SK-N-SH (cell line): Measurements from ENCODE around the gene CTSZ. TPM values are rescaled to one million over a fixed set of nuclear protein-coding genes. Genes with fewer than 3 reads are reported as not detected.

Experiments
- CTCF ChIA-PET: fragments of 300-600, 350-600 bp; formaldehyde crosslinking; extraction: SDS; loops from one replicate; lab custom pipeline; 2021; lab: Yijun Ruan, JAX
- POLR2A ChIA-PET: fragments of 350-600 bp; sonication (Branson Sonifier 250); formaldehyde crosslinking; extraction: SDS; loops from one replicate; lab custom pipeline; 2020; ENCODE audit warnings: antibody characterized with exemption, inconsistent platforms; lab: Yijun Ruan, JAX
- DNase-seq: peaks from one replicate; pipeline ENCODE4 v3.0.0; 2012
- H2AFZ ChIP-seq: fragments of 200-600 bp; sonication (generic); 2 replicates; pipeline ENCODE4 v1.8.1; 2016; ENCODE audit warnings: antibody characterized with exemption, mild to moderate bottlenecking, low read depth
- H3F3A ChIP-seq: fragments of 200-600 bp; sonication (generic); replicated peaks from 2 replicates; pipeline ENCODE3; 2016; ENCODE audit warnings: antibody characterized with exemption, mild to moderate bottlenecking; ENCODE audit not compliant: insufficient read depth
- H3K27ac ChIP-seq, 2 experiments: fragments of 200-500 bp in 1 of 2; fragments of 200-600 bp in 1 of 2; sonication (Bioruptor generic) in 1 of 2; sonication (generic), shearing (Covaris generic) in 1 of 2; 2 replicates each; pipeline versions ENCODE4 v1.5.1 to v1.6.1; 2014 to 2016; ENCODE audit warnings: low read depth in 2 of 2, inconsistent platforms in 1 of 2, low read length in 1 of 2, mild to moderate bottlenecking in 1 of 2, mixed read lengths in 1 of 2
- H3K27me3 ChIP-seq: fragments of 200-600 bp; sonication (generic), shearing (Covaris generic); 2 replicates; pipeline ENCODE4 v1.6.1; 2016; ENCODE audit warnings: mixed run types; ENCODE audit not compliant: insufficient read depth
- H3K36me3 ChIP-seq, 2 experiments: fragments of 200-500 bp in 1 of 2; fragments of 200-600 bp in 1 of 2; sonication (Bioruptor generic) in 1 of 2; sonication (generic) in 1 of 2; replicated peaks in 1 of 2; 2 replicates each; pipeline versions ENCODE3 to v1.5.1; 2014 to 2016; ENCODE audit warnings: low read length in 1 of 2, mild to moderate bottlenecking in 1 of 2; ENCODE audit not compliant: insufficient read depth in 2 of 2, control insufficient read depth in 1 of 2
- H3K4me1 ChIP-seq, 2 experiments: fragments of 200-500 bp in 1 of 2; fragments of 200-600 bp in 1 of 2; sonication (Bioruptor generic) in 1 of 2; sonication (generic), shearing (Covaris generic) in 1 of 2; 2 replicates each; pipeline versions ENCODE4 v1.5.1 to v1.6.1; 2014 to 2016; ENCODE audit warnings: low read depth in 1 of 2, low read length in 1 of 2, mixed run types in 1 of 2; ENCODE audit not compliant: insufficient read depth in 2 of 2, control insufficient read depth in 1 of 2
- H3K4me2 ChIP-seq: fragments of 200-600 bp; sonication (generic), shearing (Covaris generic); 2 replicates; pipeline ENCODE4 v1.6.1; 2017; ENCODE audit warnings: mixed run types
- H3K4me3 ChIP-seq, 2 experiments: fragments of 200-500 bp in 1 of 2; fragments of 200-600 bp in 1 of 2; sonication (Bioruptor generic) in 1 of 2; sonication (generic), shearing (Covaris generic) in 1 of 2; 2 replicates each; pipeline versions ENCODE4 v1.5.1 to v1.8.1; 2014 to 2016; ENCODE audit warnings: low read depth in 2 of 2, inconsistent platforms in 1 of 2, low read length in 1 of 2, mild to moderate bottlenecking in 1 of 2, mixed read lengths in 1 of 2, moderate library complexity in 1 of 2
- H3K79me2 ChIP-seq: fragments of 200-600 bp; sonication (generic); 2 replicates; pipeline ENCODE4 v1.8.1; 2017; ENCODE audit warnings: mild to moderate bottlenecking; ENCODE audit not compliant: insufficient read depth
- H3K9ac ChIP-seq: fragments of 200-600 bp; sonication (generic); 2 replicates; pipeline ENCODE4 v1.6.1; 2017; ENCODE audit warnings: mixed run types
- H3K9me2 ChIP-seq: fragments of 200-600 bp; sonication (generic); 2 replicates; pipeline ENCODE4 v1.6.1; 2017; ENCODE audit warnings: mixed run types
- H3K9me3 ChIP-seq: fragments of 200-600 bp; sonication (generic); 2 replicates; pipeline ENCODE4 v1.6.1; 2017; ENCODE audit warnings: mixed run types, mild to moderate bottlenecking, moderate library complexity
- H4K20me1 ChIP-seq: fragments of 200-600 bp; sonication (generic); 2 replicates; pipeline ENCODE4 v1.6.1; 2017; ENCODE audit warnings: mild to moderate bottlenecking, mixed run types; ENCODE audit not compliant: insufficient read depth
- CHD2 ChIP-seq: fragments of 150-350 bp; IDR thresholded peaks from 2 replicates; pipeline ENCODE4 v1.6.1; 2018; ENCODE audit warnings: low read length; ENCODE audit not compliant: partially characterized antibody
- ELF1 ChIP-seq: IDR thresholded peaks from 2 replicates; pipeline ENCODE4 v1.4.0; 2012
- FOSL2 ChIP-seq: IDR thresholded peaks from 2 replicates; pipeline ENCODE4 v1.4.0; 2012; ENCODE audit warnings: low read depth, mild to moderate bottlenecking, moderate library complexity, borderline replicate concordance
- FOXJ3 ChIP-seq: sonication (generic); formaldehyde crosslinking; IDR thresholded peaks from 2 replicates; pipeline ENCODE4 v1.5.1; 2020; ENCODE audit warnings: mild to moderate bottlenecking, missing genetic modification reagents
- GABPA ChIP-seq: IDR thresholded peaks from 2 replicates; pipeline ENCODE4 v1.4.0; 2012; ENCODE audit warnings: low read depth, mild to moderate bottlenecking
- MAX ChIP-seq: IDR thresholded peaks from 2 replicates; pipeline ENCODE4 v1.4.0; 2012; ENCODE audit warnings: low read depth
- MXI1 ChIP-seq: IDR thresholded peaks from 2 replicates; pipeline ENCODE4 v1.6.1; 2012; ENCODE audit warnings: mild to moderate bottlenecking, low read depth, low read length, improper control_type of control experiment
- NFIC ChIP-seq: IDR thresholded peaks from 2 replicates; pipeline ENCODE4 v1.4.0; 2012; ENCODE audit warnings: borderline replicate concordance
- RAD21 ChIP-seq: IDR thresholded peaks from 2 replicates; pipeline ENCODE4 v1.6.1; 2012; ENCODE audit warnings: mild to moderate bottlenecking, low read length
- RCOR1 ChIP-seq: fragments of 150-350 bp; IDR thresholded peaks from 2 replicates; pipeline ENCODE4 v1.6.1; 2017; ENCODE audit warnings: antibody characterized with exemption, low read length
- RFX5 ChIP-seq: IDR thresholded peaks from 2 replicates; pipeline ENCODE4 v1.6.1; 2012; ENCODE audit warnings: mild to moderate bottlenecking, improper control_type of control experiment, low read length
- WGBS: methylation state at CpG from one replicate; pipeline ENCODE4 v1.1.6; 2017; ENCODE audit warnings: low lambda C conversion rate; 5-methylcytosine and 5-hydroxymethylcytosine counted together
- polyA plus RNA-seq, 3 experiments: library from polyadenylated mRNA; depleted of rRNA; stranded (reverse); fragments of >200 nt; gene quantifications; 2 replicates each; pipeline ENCODE4 v1.2.3, GENCODE V29; 2012
- TF ChIP-seq, protein P1 (sequence below): fragments of 200-600 bp; sonication (generic); IDR thresholded peaks from 2 replicates; pipeline ENCODE4 v1.6.1; 2017; ENCODE audit warnings: antibody characterized with exemption, mild to moderate bottlenecking, moderate library complexity
- TF ChIP-seq, protein P2 (sequence below): IDR thresholded peaks from 2 replicates; pipeline ENCODE4; 2012
- TF ChIP-seq, protein P3 (sequence below): IDR thresholded peaks from 2 replicates; pipeline ENCODE4 v1.6.1; 2012; ENCODE audit warnings: mild to moderate bottlenecking, low read depth, low read length, moderate library complexity

Gene CTSZ
- polyA plus RNA-seq, 1 of the 3 experiments (the other 2 are of a cell fraction): 0.03 TPM

GRCh38 chr20:58973866-58974265 lies 33.2 kb downstream of the CTSZ start:
- no peak for DNase-seq
- Histone ChIP-seq H3K9ac (no peak overlapping the region), H3K4me3 (no peak overlapping the region), H3K4me2 (no peak overlapping the region), H3K4me1 (no peaks in the 10 kb centered on the region), H3K27me3 (no peaks in the 10 kb centered on the region), H4K20me1 (no peaks in the 10 kb centered on the region), H3F3A (no peaks in the 10 kb centered on the region), H3K27ac (no peak overlapping the region), H3K36me3 (no peaks in the 10 kb centered on the region), H3K79me2 (no peaks in the 10 kb centered on the region), H3K9me2 (no peaks in the 10 kb centered on the region), H2AFZ (no peak overlapping the region), H3K9me3 (peaks cover 4% of the 10 kb centered on the region; the same call in 1 of the 2 replicates)
- WGBS: 64% methylated on average over 3 of the region's 3 CpGs
- POLR2A ChIA-PET: no interaction called here
- CTCF ChIA-PET: no interaction called here
- TF ChIP-seq, protein P1, sequence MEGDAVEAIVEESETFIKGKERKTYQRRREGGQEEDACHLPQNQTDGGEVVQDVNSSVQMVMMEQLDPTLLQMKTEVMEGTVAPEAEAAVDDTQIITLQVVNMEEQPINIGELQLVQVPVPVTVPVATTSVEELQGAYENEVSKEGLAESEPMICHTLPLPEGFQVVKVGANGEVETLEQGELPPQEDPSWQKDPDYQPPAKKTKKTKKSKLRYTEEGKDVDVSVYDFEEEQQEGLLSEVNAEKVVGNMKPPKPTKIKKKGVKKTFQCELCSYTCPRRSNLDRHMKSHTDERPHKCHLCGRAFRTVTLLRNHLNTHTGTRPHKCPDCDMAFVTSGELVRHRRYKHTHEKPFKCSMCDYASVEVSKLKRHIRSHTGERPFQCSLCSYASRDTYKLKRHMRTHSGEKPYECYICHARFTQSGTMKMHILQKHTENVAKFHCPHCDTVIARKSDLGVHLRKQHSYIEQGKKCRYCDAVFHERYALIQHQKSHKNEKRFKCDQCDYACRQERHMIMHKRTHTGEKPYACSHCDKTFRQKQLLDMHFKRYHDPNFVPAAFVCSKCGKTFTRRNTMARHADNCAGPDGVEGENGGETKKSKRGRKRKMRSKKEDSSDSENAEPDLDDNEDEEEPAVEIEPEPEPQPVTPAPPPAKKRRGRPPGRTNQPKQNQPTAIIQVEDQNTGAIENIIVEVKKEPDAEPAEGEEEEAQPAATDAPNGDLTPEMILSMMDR: no peak
- TF ChIP-seq MAX (no peak), RAD21 (no peak), GABPA (no peak), RFX5 (no peak), FOXJ3 (CRISPR knock-in tag) (no peak), MXI1 (no peak), ELF1 (no peak), FOSL2 (no peak), CHD2 (no peak)

- Histone ChIP-seq H3K9ac (no peak overlapping the region), H3K36me3 (no peaks in the 10 kb centered on the region), H3K4me3 (no peak overlapping the region), H3K27me3 (no peaks in the 10 kb centered on the region), H3K4me2 (no peak overlapping the region), H3K9me3 (peaks cover 4% of the 10 kb centered on the region; the same call in 1 of the 2 replicates), H3K27ac (no peak overlapping the region), H3K9me2 (no peaks in the 10 kb centered on the region), H3F3A (no peaks in the 10 kb centered on the region), H3K4me1 (no peaks in the 10 kb centered on the region), H4K20me1 (no peaks in the 10 kb centered on the region), H3K79me2 (no peaks in the 10 kb centered on the region), H2AFZ (no peak overlapping the region)
- no peak for DNase-seq
- ChIA-PET CTCF (interaction anchor here (0.6 to 0.8 kb wide), 2 partner anchors 10 to 523 kb away, joined by 3 read pairs; no protein-coding TSS in a partner anchor), POLR2A (no interaction called here)
- TF ChIP-seq FOXJ3 (CRISPR knock-in tag) (no peak), RCOR1 (no peak), MAX (no peak), NFIC (no peak), CHD2 (no peak)
- TF ChIP-seq, protein P2, sequence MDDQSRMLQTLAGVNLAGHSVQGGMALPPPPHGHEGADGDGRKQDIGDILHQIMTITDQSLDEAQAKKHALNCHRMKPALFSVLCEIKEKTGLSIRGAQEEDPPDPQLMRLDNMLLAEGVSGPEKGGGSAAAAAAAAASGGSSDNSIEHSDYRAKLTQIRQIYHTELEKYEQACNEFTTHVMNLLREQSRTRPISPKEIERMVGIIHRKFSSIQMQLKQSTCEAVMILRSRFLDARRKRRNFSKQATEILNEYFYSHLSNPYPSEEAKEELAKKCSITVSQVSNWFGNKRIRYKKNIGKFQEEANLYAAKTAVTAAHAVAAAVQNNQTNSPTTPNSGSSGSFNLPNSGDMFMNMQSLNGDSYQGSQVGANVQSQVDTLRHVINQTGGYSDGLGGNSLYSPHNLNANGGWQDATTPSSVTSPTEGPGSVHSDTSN: no peak
- TF ChIP-seq, protein P3, sequence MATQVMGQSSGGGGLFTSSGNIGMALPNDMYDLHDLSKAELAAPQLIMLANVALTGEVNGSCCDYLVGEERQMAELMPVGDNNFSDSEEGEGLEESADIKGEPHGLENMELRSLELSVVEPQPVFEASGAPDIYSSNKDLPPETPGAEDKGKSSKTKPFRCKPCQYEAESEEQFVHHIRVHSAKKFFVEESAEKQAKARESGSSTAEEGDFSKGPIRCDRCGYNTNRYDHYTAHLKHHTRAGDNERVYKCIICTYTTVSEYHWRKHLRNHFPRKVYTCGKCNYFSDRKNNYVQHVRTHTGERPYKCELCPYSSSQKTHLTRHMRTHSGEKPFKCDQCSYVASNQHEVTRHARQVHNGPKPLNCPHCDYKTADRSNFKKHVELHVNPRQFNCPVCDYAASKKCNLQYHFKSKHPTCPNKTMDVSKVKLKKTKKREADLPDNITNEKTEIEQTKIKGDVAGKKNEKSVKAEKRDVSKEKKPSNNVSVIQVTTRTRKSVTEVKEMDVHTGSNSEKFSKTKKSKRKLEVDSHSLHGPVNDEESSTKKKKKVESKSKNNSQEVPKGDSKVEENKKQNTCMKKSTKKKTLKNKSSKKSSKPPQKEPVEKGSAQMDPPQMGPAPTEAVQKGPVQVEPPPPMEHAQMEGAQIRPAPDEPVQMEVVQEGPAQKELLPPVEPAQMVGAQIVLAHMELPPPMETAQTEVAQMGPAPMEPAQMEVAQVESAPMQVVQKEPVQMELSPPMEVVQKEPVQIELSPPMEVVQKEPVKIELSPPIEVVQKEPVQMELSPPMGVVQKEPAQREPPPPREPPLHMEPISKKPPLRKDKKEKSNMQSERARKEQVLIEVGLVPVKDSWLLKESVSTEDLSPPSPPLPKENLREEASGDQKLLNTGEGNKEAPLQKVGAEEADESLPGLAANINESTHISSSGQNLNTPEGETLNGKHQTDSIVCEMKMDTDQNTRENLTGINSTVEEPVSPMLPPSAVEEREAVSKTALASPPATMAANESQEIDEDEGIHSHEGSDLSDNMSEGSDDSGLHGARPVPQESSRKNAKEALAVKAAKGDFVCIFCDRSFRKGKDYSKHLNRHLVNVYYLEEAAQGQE: no peak
- TF ChIP-seq, protein P1: no peak
- WGBS: 64% methylated on average over 4 of the region's 4 CpGs
Measured at GRCh38 chr20:58973179-58973578, 33.9 kb downstream of the CTSZ start.
